GM19023 (cell line): ENCODE data around the gene TRIM44.

Source experiments
- ATAC-seq: cut with Tn5 transposase; IDR thresholded peaks from one replicate; pipeline ENCODE4 v1.9.1; 2021; ENCODE audit warnings: mild to moderate bottlenecking, moderate library complexity; ENCODE audit not compliant: unreplicated experiment

Gene TRIM44

GRCh38 chr11:35662649-35663407 is at the start of gene TRIM44:
Gene TRIM44, plus strand, starts transcription at chr11:35662775. Its CDS starts 337 bp downstream, at chr11:35663112.
- ATAC-seq: peak; percentile 97

GRCh38 chr11:35614939-35615569 is 47.5 kb upstream of the TRIM44 start:
- ATAC-seq: no peak

GRCh38 chr11:35615921-35616900 is 46.4 kb upstream of the TRIM44 start:
- no peak for ATAC-seq

GRCh38 chr11:35617316-35617686 is 45.3 kb upstream of the TRIM44 start:
- no peak for ATAC-seq

- peak; percentile 25 for ATAC-seq
These were observed 44.7 kb upstream of the TRIM44 start, which contains the start of gene FJX1 for GRCh38 chr11:35617687-35618496. Gene FJX1, plus strand, starts transcription at chr11:35618460. Its CDS starts 177 bp downstream, at chr11:35618637.

GRCh38 chr11:35618497-35619115 is 44.0 kb upstream of the TRIM44 start:
- peak; percentile 41 for ATAC-seq

- ATAC-seq: peak; percentile 29
These were observed 43.3 kb upstream of the TRIM44 start for GRCh38 chr11:35619116-35619854.

- ATAC-seq: no peak
These were observed 42.5 kb upstream of the TRIM44 start for GRCh38 chr11:35619855-35620640.

- ATAC-seq: no peak
These were observed 41.8 kb upstream of the TRIM44 start for GRCh38 chr11:35620795-35621194.

- no peak for ATAC-seq
These were observed 41.0 kb upstream of the TRIM44 start for GRCh38 chr11:35621620-35622019.

- no peak for ATAC-seq
These were observed 40.5 kb upstream of the TRIM44 start for GRCh38 chr11:35622070-35622469.

GRCh38 chr11:35623621-35624168 is 38.9 kb upstream of the TRIM44 start:
- ATAC-seq: no peak

- no peak for ATAC-seq
These were observed 38.3 kb upstream of the TRIM44 start for GRCh38 chr11:35624316-35624715.

GRCh38 chr11:35624781-35625180 is 37.8 kb upstream of the TRIM44 start:
- no peak for ATAC-seq

- no peak for ATAC-seq
These were observed 36.1 kb upstream of the TRIM44 start for GRCh38 chr11:35626501-35626900.

GRCh38 chr11:35629511-35629910 is 33.1 kb upstream of the TRIM44 start:
- ATAC-seq: no peak

GRCh38 chr11:35629914-35630313 is 32.7 kb upstream of the TRIM44 start:
- no peak for ATAC-seq

GRCh38 chr11:35631891-35632290 is 30.7 kb upstream of the TRIM44 start:
- no peak for ATAC-seq
